ENCODE results near the gene HTR3A.
"Not testable (repeated sequence)": the region's sequence is repeated elsewhere in the genome, so short reads cannot be mapped to it uniquely, and the experiment has no call there.

HTR3A gene

GRCh38 chr11:113974741-113975470, at the start of gene HTR3A:
Gene HTR3A, plus strand, starts transcription at chr11:113975108. Its CDS starts 218 bp downstream, at chr11:113975326.
- DNase-seq = no peak

DNA sequence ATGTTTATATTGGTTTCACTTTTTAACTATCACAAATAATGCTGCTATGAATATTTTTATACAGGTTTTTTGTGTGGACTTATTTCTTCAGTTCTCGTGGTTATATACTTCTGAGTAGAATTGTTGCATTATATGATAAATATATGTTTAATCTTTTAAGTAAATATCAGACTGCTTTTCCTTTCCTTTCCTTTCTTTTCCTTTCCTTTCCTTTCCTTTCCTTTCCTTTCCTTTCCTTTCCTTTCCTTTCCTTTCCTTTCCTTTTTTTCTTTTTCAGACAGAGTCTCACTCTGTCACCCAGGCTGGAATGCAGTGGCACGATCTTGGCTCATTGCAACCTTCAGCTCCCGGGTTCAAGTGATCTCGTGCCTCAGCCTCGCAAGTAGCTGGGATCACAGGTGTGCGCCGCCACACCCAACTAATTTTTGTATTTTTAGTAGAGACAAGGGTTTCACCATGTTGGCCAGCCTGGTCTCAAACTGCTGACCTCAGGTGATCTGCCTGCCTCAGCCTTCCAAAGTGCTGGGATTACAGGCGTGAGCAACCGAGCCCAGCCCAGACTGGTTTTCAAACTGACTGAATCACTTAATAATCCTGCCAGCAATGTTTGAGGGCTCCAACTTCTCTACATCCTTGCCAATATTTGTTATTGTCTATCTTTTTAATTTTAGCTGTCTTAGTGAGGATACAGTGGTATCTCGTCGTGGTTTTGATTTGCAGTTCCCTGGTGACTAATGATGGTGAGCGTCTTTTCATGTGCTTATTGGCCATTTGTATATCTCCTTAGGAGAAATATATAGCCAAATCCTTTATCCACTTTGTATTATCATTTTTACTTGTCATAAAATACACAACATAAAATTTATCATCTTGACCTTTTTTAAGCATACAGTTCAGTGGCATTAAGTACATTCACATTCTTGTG, 48.4 kb upstream of the HTR3A start:
- no peak for DNase-seq

- no peak for DNase-seq
These were observed 46.6 kb upstream of the HTR3A start for GRCh38 chr11:113928311-113928710.

DNA sequence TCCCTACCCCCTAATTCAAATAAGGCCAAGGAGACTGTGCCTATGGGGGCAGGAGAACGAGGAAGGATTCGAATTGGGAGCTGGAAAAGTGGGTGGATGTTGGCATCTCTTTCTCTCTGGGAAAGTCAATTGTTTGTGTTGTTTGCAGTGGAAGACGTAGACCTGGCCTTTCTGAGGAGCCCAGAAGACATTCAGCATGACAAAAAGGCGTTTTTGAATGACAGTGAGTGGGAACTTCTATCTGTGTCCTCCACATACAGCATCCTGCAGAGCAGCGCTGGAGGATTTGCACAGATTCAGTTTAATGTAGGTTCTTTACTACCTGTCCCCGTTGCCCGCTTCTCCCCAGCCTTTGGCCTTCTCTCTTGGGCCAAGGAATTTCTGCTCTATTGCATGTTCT, 42.1 kb upstream of the HTR3A start:
- DNase-seq = no peak

- not testable (repeated sequence) for DNase-seq
These were observed 40.7 kb upstream of the HTR3A start for GRCh38 chr11:113934193-113934592.

DNA sequence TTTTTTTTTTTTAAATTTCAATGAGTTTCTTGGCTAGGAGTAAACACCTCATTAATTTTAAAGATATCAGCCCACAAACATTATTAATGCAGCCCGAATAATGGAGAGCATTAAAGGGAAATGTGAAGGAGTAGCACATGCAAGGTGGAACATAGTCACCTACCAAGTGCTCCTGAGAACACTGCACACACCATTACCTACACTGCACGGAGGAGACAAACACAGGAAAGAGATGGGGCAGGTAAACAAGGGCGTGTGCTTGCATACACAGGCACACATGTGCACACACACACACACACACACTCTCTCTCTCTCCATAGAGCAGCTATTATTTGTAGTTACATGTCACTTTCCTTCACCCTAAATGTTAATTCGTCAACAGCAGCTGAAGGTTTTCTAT, 40.1 kb upstream of the HTR3A start:
- DNase-seq = no peak

- no peak for DNase-seq
These were observed 39.0 kb upstream of the HTR3A start for GRCh38 chr11:113935858-113936257.

GRCh38 chr11:113937918-113938317, 37.0 kb upstream of the HTR3A start:
- no peak for DNase-seq

DNA sequence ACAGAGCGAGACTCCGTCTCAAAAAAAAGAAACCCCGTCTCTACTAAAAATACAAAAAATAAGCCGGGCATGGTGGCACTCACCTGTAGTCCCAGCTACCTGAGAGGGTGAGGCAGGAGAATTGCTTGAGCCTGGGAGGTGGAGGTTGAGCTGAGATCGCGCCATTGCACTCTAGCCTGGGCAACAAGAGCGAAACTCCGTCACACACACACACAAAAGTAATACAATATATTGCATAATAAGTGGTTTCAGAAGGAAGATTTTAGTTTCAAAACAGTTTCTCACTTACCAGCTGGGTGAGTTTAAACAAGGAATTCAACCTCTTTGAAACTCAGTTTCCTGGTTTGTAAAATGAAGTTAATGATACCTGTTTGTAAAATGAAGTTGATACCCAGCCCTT, 32.7 kb upstream of the HTR3A start:
- no peak for DNase-seq

GRCh38 chr11:113946162-113946561, 28.7 kb upstream of the HTR3A start:
- DNase-seq = not testable (repeated sequence)

- no peak for DNase-seq
These were observed 26.9 kb upstream of the HTR3A start for GRCh38 chr11:113947994-113948393.

- no peak for DNase-seq
These were observed 25.0 kb upstream of the HTR3A start for GRCh38 chr11:113949891-113950290.

- no peak for DNase-seq
These were observed 23.4 kb upstream of the HTR3A start for GRCh38 chr11:113951537-113951936.

DNA sequence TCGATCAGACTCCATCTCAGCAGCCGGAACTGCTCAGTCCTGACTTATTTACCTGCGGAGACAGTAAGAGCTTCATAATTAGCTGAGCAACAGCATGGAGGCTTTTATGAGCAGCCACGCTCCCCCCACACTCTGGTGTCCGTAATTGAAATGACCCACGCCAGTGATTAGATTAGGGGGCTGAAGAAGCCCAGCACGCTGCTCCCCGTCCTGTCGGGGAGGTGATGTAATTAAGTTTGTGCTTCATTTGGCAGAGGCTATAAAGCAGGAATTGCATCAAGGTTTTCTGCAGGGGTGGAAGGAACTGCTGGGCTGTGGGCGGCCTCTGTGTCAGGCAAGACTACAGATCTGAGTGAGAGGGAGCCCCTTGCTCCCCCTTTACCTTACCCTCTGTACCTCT, 22.8 kb upstream of the HTR3A start:
- no peak for DNase-seq

DNA sequence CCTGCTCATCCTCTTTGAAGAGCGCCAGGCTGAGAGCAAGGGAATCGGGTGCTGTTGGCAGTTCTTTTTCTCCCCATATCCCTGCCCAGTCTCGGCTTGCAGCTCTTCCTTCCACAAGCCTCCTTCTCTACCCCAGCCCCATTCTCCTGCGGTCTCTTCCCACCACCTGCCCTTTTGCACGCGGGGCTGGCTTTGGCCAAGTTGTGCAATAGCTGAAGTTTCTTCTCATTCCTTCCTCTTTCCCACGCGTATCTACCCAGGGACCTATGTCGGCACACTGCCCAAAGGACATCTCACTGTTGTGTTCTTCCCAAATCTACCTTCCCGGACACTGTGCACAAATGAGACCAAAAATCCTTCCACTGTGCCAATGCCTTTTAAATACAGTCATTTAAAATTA, 22.3 kb upstream of the HTR3A start:
- no peak for DNase-seq

GRCh38 chr11:113954235-113954634, 20.7 kb upstream of the HTR3A start:
- DNase-seq = no peak

DNA sequence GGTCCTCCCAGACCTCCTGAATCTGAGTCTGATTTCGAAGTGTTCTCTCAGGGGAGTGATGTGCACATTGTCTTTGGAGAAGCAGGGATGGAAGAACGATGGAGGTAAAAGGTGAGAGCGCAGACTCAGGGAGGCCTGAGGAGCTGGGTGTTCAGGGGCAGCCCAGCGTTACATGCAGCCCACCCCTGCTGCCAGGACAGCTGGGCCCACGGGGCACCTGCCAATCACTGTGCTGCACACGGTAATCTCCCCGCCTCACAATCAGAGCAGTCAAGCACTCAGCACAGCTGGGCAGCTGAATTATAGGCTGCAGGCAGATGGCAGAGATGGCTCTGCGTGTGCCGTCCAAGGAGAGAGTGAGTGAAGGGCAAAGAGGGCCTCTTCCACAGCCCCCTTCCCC, 17.9 kb upstream of the HTR3A start:
- DNase-seq = no peak

- no peak for DNase-seq
These were observed 14.1 kb upstream of the HTR3A start for GRCh38 chr11:113960702-113961330.

GRCh38 chr11:113967361-113967760, 7.5 kb upstream of the HTR3A start:
- DNase-seq = no peak

DNA sequence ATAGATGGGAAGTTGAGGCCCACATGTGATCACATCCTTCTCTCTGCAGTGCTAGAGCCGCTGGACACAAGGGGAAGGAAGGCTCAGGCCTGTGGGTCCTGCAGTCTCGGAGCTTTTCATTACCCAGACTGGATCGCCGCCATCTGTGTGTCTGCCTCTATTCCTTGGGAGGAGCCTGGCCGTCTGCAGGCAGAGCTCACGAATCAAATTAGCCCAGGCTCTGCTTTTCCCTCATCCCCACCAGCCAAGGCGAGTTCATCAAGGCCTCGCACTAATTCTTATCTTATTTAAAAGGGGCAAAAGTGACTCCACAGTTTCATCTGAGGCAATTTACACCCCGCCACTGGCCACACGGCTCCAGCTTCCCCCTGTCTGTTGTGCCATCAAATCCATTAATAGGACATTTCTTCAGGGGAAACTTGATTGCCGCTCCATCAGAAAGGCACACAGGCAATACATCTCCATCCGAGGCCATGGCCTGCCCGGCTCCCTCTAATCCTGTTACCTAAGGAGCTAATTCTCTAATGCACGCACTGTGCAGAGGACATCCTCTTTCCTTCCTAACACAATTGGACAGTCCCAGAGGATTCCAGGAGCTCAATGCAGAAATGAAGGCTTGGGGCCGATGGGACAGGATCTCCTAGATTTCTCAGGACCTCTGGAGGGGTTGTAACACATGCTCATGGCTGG, 3.3 kb upstream of the HTR3A start:
- DNase-seq = no peak

DNA sequence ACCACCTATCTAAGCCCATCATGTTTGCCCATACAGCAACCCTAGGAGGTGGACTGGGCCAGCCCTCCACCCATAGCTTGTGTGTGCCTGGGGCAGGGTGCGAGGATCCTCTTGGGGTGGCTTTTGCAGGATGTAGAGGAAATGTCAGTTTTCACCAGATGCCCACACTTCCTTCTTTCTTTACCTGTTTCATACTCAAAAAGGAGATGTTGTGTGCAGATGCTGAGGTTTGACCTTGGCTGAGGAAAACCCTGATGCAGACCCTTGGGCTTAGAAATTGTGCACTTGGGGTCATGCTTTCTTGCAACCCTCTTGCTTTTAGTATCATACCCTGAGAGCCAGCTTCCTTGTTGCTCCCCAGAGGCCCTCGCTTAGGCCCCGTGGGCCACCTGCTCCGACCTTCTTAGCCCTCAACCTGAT, 2.2 kb downstream of the HTR3A start:
- peak; percentile 47 for DNase-seq

- DNase-seq = peak; percentile 74
These were observed 2.8 kb downstream of the HTR3A start for GRCh38 chr11:113977701-113978100.

- no peak for DNase-seq
These were observed 4.5 kb downstream of the HTR3A start for GRCh38 chr11:113979431-113979830.
